Fibroblast of gingiva (primary cell): Measurements from ENCODE around the gene SH2D6.
"Not testable (repeated sequence)": the region's sequence is repeated elsewhere in the genome, so short reads cannot be mapped to it uniquely, and the experiment has no call there.

Experiments
- DNase-seq: peaks from one replicate; pipeline ENCODE4 v3.0.0-alpha.2; 2011; ENCODE audit warnings: low read depth

SH2D6 gene

GRCh38 chr2:85470850-85471800 is 52.6 kb downstream of the SH2D6 start:
- no peak for DNase-seq

- DNase-seq = no peak
Observed at GRCh38 chr2:85472261-85472660, 53.7 kb downstream of the SH2D6 start.

GRCh38 chr2:85475799-85476490 is 57.4 kb downstream of the SH2D6 start:
- no peak for DNase-seq

- no peak for DNase-seq
Observed at GRCh38 chr2:85476624-85477023, 58.1 kb downstream of the SH2D6 start.

GRCh38 chr2:85477884-85478283 is 59.4 kb downstream of the SH2D6 start:
- DNase-seq = no peak

- DNase-seq = peak; percentile 63
Observed at GRCh38 chr2:85481818-85482777, 63.6 kb downstream of the SH2D6 start.

- DNase-seq = not testable (repeated sequence)
Observed at GRCh38 chr2:85484615-85485014, 66.1 kb downstream of the SH2D6 start.

- no peak for DNase-seq
Observed at GRCh38 chr2:85485815-85486214, 67.3 kb downstream of the SH2D6 start.
